ENCODE measurements around the gene NEDD9.

The NEDD9 gene

DNA sequence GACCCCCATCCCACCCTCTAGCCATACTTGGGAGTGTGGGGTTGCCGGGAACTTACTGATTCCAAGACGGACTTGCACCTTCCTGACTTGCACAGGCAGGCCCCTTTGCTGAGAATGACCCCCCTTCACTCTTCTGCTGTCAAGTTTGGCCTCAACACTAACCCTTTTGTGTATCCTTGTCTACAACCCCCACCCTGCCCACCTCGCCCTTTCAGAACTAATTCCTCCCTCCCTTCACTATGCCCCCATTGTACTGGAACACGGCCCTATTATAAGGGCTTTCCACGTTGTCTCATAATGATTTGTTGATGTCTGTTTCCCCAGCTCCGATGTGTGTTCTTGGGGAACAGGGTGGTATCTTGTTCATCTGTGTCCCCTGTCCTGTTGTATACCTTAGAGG is 4.4 kb upstream of the NEDD9 start:
- no peaks in the 10 kb centered on the region for H3K36me3 ChIP-seq (ENCODE audit: control insufficient read depth in 2 of 2, insufficient read depth in 1 of 2, low read length in 2 of 2)
- peaks cover 4% of the 10 kb centered on the region for H3K4me1 ChIP-seq (ENCODE audit: control insufficient read depth, insufficient read depth, low read length)
- H3K27ac ChIP-seq (ENCODE audit: extremely low read depth, low read depth, low read length) = no peak overlapping the region
- no peak overlapping the region for H3K4me3 ChIP-seq (ENCODE audit: low read depth, low read length)
- H3K9me3 ChIP-seq (ENCODE audit: control insufficient read depth, insufficient read depth, low read depth, low read length) = no peaks in the 10 kb centered on the region
- CTCF ChIA-PET = interaction anchor here (0.6 to 1.7 kb wide), 2 partner anchors 15 to 762 kb away, joined by 3 read pairs; no protein-coding TSS in a partner anchor
- TF ChIP-seq, protein P1, sequence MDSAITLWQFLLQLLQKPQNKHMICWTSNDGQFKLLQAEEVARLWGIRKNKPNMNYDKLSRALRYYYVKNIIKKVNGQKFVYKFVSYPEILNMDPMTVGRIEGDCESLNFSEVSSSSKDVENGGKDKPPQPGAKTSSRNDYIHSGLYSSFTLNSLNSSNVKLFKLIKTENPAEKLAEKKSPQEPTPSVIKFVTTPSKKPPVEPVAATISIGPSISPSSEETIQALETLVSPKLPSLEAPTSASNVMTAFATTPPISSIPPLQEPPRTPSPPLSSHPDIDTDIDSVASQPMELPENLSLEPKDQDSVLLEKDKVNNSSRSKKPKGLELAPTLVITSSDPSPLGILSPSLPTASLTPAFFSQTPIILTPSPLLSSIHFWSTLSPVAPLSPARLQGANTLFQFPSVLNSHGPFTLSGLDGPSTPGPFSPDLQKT (IDR thresholded peaks at IDR 0.05; ENCODE audit: borderline replicate concordance, low read depth, low read length) = no peak
- TF ChIP-seq, protein P2, sequence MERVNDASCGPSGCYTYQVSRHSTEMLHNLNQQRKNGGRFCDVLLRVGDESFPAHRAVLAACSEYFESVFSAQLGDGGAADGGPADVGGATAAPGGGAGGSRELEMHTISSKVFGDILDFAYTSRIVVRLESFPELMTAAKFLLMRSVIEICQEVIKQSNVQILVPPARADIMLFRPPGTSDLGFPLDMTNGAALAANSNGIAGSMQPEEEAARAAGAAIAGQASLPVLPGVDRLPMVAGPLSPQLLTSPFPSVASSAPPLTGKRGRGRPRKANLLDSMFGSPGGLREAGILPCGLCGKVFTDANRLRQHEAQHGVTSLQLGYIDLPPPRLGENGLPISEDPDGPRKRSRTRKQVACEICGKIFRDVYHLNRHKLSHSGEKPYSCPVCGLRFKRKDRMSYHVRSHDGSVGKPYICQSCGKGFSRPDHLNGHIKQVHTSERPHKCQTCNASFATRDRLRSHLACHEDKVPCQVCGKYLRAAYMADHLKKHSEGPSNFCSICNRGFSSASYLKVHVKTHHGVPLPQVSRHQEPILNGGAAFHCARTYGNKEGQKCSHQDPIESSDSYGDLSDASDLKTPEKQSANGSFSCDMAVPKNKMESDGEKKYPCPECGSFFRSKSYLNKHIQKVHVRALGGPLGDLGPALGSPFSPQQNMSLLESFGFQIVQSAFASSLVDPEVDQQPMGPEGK (tag by site-specific recombination; IDR thresholded peaks at IDR 0.05) = no peak
- TF ChIP-seq ZNF138 (tag by site-specific recombination; IDR thresholded peaks at IDR 0.05; ENCODE audit: borderline replicate concordance) (no peak), HOXD13 (CRISPR knock-in tag; IDR thresholded peaks at IDR 0.05; ENCODE audit: borderline replicate concordance) (no peak), HOXA7 (CRISPR knock-in tag; IDR thresholded peaks at IDR 0.05; ENCODE audit: borderline replicate concordance) (no peak), SETDB1 (IDR thresholded peaks at IDR 0.05; ENCODE audit: insufficient read length, low read length) (no peak)
- POLR2A ChIA-PET = no interaction called here

DNA sequence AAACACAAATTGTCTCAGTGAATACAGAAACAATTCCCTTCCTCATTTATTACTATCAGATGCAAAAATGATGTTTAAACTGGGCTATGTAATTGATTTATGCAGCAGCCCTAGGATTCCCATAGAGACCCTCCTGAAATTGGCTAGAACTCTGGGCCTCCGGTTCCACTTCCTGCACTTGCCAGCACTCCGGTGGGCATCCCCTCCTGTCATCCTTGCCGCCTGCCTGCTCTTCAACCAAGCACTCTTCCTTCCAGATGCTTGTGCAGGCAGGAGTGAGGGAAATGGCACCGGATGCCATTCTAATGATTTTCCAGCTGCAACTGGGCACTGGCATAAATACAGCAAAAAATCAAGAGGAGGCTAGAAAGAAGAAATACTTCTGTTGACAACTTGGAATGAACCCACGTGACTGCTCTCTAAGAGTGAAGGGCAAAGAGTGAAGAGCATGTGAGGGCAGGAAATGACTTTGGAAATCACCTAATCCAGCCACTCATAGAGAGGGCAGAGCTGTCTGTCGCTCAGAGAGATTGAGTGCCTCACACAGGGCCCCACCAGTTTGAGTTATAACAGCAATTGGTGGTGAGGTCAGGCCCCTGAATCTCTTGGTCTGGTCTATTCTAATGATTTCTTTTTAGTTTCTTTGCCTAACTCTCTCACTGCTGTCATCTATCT is 3.7 kb upstream of the NEDD9 start:
- ChIA-PET CTCF (interaction anchor here (0.5 to 1.7 kb wide), 7 partner anchors 15 to 763 kb away, joined by 3 to 6 read pairs (median 3); no protein-coding TSS in a partner anchor), POLR2A (interaction anchor here (0.7 kb wide), 1 partner anchor 188 kb away, joined by 3 read pairs; no protein-coding TSS in a partner anchor)
- Histone ChIP-seq H3K36me3 (ENCODE audit: control insufficient read depth in 2 of 2, insufficient read depth in 1 of 2, low read length in 2 of 2) (no peaks in the 10 kb centered on the region), H3K4me3 (ENCODE audit: low read depth, low read length) (no peak overlapping the region), H3K9me3 (ENCODE audit: control insufficient read depth, insufficient read depth, low read depth, low read length) (no peaks in the 10 kb centered on the region), H3K27ac (ENCODE audit: extremely low read depth, low read depth, low read length) (no peak overlapping the region), H3K4me1 (ENCODE audit: control insufficient read depth, insufficient read depth, low read length) (peaks cover 5% of the 10 kb centered on the region)
- no peak for TF ChIP-seq ZNF221 (tag by site-specific recombination; IDR thresholded peaks at IDR 0.05; ENCODE audit: borderline replicate concordance)
- TF ChIP-seq ZNF174 (tag by site-specific recombination; IDR thresholded peaks at IDR 0.05) = no peak
- TF ChIP-seq ZNF791 (tag by site-specific recombination; IDR thresholded peaks at IDR 0.05) = no peak
- TF ChIP-seq ZNF394 (tag by site-specific recombination; IDR thresholded peaks at IDR 0.05; ENCODE audit: borderline replicate concordance) = no peak
- TF ChIP-seq FEZF1 (tag by site-specific recombination; IDR thresholded peaks at IDR 0.05) = no peak
- no peak for TF ChIP-seq IKZF3 (tag by site-specific recombination; IDR thresholded peaks at IDR 0.05)
- no peak for TF ChIP-seq ZNF837 (tag by site-specific recombination; IDR thresholded peaks at IDR 0.05)

DNA sequence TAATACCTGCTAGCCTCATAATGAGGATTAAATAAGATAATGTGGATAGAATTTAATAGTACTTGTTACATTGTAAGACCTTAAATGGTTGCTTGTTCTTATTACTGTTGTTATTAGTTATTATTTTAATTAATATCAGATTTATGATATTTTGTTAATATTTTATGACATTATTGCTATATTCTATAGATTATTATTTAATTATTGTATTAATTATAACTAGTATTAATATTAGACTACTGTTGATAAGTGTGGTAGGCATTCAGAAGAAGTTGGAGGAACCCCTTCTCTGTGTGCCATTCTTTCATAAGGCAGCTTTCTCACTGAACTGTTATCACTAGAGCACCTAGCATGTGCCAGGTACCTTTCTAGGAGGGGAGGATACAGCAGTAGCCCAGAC is 2.6 kb upstream of the NEDD9 start:
- no peaks in the 10 kb centered on the region for H3K9me3 ChIP-seq (ENCODE audit: control insufficient read depth, insufficient read depth, low read depth, low read length)
- H3K4me1 ChIP-seq (ENCODE audit: control insufficient read depth, insufficient read depth, low read length) = peaks cover 14% of the 10 kb centered on the region
- ChIA-PET POLR2A (no interaction called here), CTCF (interaction anchor here (0.5 to 1.7 kb wide), 6 partner anchors 14 to 261 kb away, joined by 3 to 6 read pairs (median 4); no protein-coding TSS in a partner anchor)
- no peaks in the 10 kb centered on the region for H3K36me3 ChIP-seq (ENCODE audit: control insufficient read depth in 2 of 2, insufficient read depth in 1 of 2, low read length in 2 of 2)
- H3K4me3 ChIP-seq (ENCODE audit: low read depth, low read length) = no peak overlapping the region
- no peak overlapping the region for H3K27ac ChIP-seq (ENCODE audit: extremely low read depth, low read depth, low read length)
- no peak for TF ChIP-seq ZNF549 (tag by site-specific recombination; IDR thresholded peaks at IDR 0.05)
- TF ChIP-seq OSR2 (tag by site-specific recombination; IDR thresholded peaks at IDR 0.05) = no peak
- no peak for TF ChIP-seq ZBTB7A (tag by site-specific recombination; IDR thresholded peaks at IDR 0.05; ENCODE audit: low read depth)
- TF ChIP-seq GLI2 (tag by site-specific recombination; IDR thresholded peaks at IDR 0.05; ENCODE audit: borderline replicate concordance, low read depth) = no peak
- TF ChIP-seq, protein P3, sequence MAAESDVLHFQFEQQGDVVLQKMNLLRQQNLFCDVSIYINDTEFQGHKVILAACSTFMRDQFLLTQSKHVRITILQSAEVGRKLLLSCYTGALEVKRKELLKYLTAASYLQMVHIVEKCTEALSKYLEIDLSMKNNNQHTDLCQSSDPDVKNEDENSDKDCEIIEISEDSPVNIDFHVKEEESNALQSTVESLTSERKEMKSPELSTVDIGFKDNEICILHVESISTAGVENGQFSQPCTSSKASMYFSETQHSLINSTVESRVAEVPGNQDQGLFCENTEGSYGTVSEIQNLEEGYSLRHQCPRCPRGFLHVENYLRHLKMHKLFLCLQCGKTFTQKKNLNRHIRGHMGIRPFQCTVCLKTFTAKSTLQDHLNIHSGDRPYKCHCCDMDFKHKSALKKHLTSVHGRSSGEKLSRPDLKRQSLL (tag by site-specific recombination; IDR thresholded peaks at IDR 0.05) = no peak
- no peak for TF ChIP-seq KLF7 (tag by site-specific recombination; IDR thresholded peaks at IDR 0.05; ENCODE audit: borderline replicate concordance)
- no peak for TF ChIP-seq ZNF394 (tag by site-specific recombination; IDR thresholded peaks at IDR 0.05; ENCODE audit: borderline replicate concordance)
- TF ChIP-seq, protein P4, sequence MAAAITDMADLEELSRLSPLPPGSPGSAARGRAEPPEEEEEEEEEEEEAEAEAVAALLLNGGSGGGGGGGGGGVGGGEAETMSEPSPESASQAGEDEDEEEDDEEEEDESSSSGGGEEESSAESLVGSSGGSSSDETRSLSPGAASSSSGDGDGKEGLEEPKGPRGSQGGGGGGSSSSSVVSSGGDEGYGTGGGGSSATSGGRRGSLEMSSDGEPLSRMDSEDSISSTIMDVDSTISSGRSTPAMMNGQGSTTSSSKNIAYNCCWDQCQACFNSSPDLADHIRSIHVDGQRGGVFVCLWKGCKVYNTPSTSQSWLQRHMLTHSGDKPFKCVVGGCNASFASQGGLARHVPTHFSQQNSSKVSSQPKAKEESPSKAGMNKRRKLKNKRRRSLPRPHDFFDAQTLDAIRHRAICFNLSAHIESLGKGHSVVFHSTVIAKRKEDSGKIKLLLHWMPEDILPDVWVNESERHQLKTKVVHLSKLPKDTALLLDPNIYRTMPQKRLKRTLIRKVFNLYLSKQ (tag by site-specific recombination; IDR thresholded peaks at IDR 0.05; ENCODE audit: borderline replicate concordance) = no peak
- TF ChIP-seq ZNF510 (tag by site-specific recombination; IDR thresholded peaks at IDR 0.05; ENCODE audit: insufficient replicate concordance) = no peak
- no peak for TF ChIP-seq ZNF701 (tag by site-specific recombination; IDR thresholded peaks at IDR 0.05)
- TF ChIP-seq OVOL3 (tag by site-specific recombination; IDR thresholded peaks at IDR 0.05) = no peak
- TF ChIP-seq ZNF37A (tag by site-specific recombination; IDR thresholded peaks at IDR 0.05) = no peak
